ENCODE measurements around the gene REP15.

REP15 gene

GRCh38 chr12:27688671-27689070, 7.6 kb upstream of the REP15 start:
- no peak for DNase-seq
- Histone ChIP-seq H3K4me3 (ENCODE audit: low read depth, low read length) (no peak overlapping the region), H3K36me3 (replicated peaks) (peaks cover 83% of the 10 kb centered on the region), H3K27ac (no peak overlapping the region), H3K27me3 (replicated peaks) (no peaks in the 10 kb centered on the region)
- no peak for TF ChIP-seq CTCF (IDR thresholded peaks at IDR 0.05; ENCODE audit: low read depth, low read length, missing control alignments)
- in situ Hi-C loops (cut with HindIII; ENCODE audit: low pct_ligation_motif_present, low sequenced_read_pairs), result no loop called here

- Histone ChIP-seq H3K27me3 (replicated peaks) (no peaks in the 10 kb centered on the region), H3K36me3 (replicated peaks) (peaks cover 84% of the 10 kb centered on the region), H3K4me3 (ENCODE audit: low read depth, low read length) (no peak overlapping the region), H3K27ac (no peak overlapping the region)
- TF ChIP-seq CTCF (IDR thresholded peaks at IDR 0.05; ENCODE audit: low read depth, low read length, missing control alignments), result no peak
- no peak for DNase-seq
- in situ Hi-C loops (cut with HindIII; ENCODE audit: low pct_ligation_motif_present, low sequenced_read_pairs), result no loop called here
Observed at GRCh38 chr12:27689558-27690180, 6.6 kb upstream of the REP15 start.

- H3K27ac ChIP-seq, result no peak overlapping the region
- peaks cover 80% of the 10 kb centered on the region for H3K36me3 ChIP-seq (replicated peaks)
- no peak for TF ChIP-seq CTCF (IDR thresholded peaks at IDR 0.05; ENCODE audit: low read depth, low read length, missing control alignments)
- H3K27me3 ChIP-seq (replicated peaks), result no peaks in the 10 kb centered on the region
- in situ Hi-C loops (cut with HindIII; ENCODE audit: low pct_ligation_motif_present, low sequenced_read_pairs), result no loop called here
- H3K4me3 ChIP-seq (ENCODE audit: low read depth, low read length), result no peak overlapping the region
- DNase-seq, result no peak
Observed at GRCh38 chr12:27693403-27693802, 2.8 kb upstream of the REP15 start.

- H3K4me3 ChIP-seq (ENCODE audit: low read depth, low read length), result no peak overlapping the region
- H3K27me3 ChIP-seq (replicated peaks), result no peaks in the 10 kb centered on the region
- H3K36me3 ChIP-seq (replicated peaks), result peaks cover 56% of the 10 kb centered on the region
- no peak for TF ChIP-seq CTCF (IDR thresholded peaks at IDR 0.05; ENCODE audit: low read depth, low read length, missing control alignments)
- in situ Hi-C loops (cut with HindIII; ENCODE audit: low pct_ligation_motif_present, low sequenced_read_pairs), result no loop called here
- no peak for DNase-seq
- no peak overlapping the region for H3K27ac ChIP-seq
Observed at GRCh38 chr12:27695556-27696292, 523 bp upstream of the REP15 start.

- DNase-seq, result no peak
- Histone ChIP-seq H3K36me3 (replicated peaks) (peaks cover 44% of the 10 kb centered on the region), H3K27ac (no peak overlapping the region), H3K27me3 (replicated peaks) (no peaks in the 10 kb centered on the region), H3K4me3 (ENCODE audit: low read depth, low read length) (no peak overlapping the region)
- in situ Hi-C loops (cut with HindIII; ENCODE audit: low pct_ligation_motif_present, low sequenced_read_pairs), result no loop called here
- no peak for TF ChIP-seq CTCF (IDR thresholded peaks at IDR 0.05; ENCODE audit: low read depth, low read length, missing control alignments)
Observed at GRCh38 chr12:27696864-27697564, 767 bp downstream of the REP15 start.
